ENCODE measurements around the gene LIN37. TPM values are rescaled to one million over a fixed set of nuclear protein-coding genes. Genes with fewer than 3 reads are reported as not detected.

The LIN37 gene
- total RNA-seq, 2 donors from 2014 or later, result 7.5 to 8.1 TPM

- DNase-seq (peak; percentile 97), ATAC-seq (peak; percentile 73 to 81)
- intact Hi-C loops (cut with DNase I), result loop anchor here in 1 of 2 donors (10.0 kb wide), 1 partner anchor 190 kb away; the partner anchor contains the start of gene LRFN3
These were observed 3.7 kb upstream of the LIN37 start for GRCh38 chr19:35744430-35745327.

- peak; percentile 83 to 85 for ATAC-seq
- DNase-seq, result peak; percentile 97
- intact Hi-C loops (cut with DNase I), result loop anchor here in 1 of 2 donors (10.0 kb wide), 1 partner anchor 189 kb away; the partner anchor contains the start of gene LRFN3
These were observed 2.9 kb upstream of the LIN37 start, which contains the start of the genes PSENEN and U2AF1L4 for GRCh38 chr19:35745328-35746086. Gene PSENEN (plus strand): TSS chr19:35745651. CDS start chr19:35745931, 280 bp downstream. Gene U2AF1L4 (minus strand): TSS chr19:35745418. CDS start chr19:35745391, 27 bp downstream.

GRCh38 chr19:35746087-35746462, 2.3 kb upstream of the LIN37 start:
- DNase-seq (no peak), ATAC-seq (no peak)
- intact Hi-C loops (cut with DNase I), result loop anchor here in 1 of 2 donors (10.0 kb wide), 1 partner anchor 189 kb away; the partner anchor contains the start of gene LRFN3

GRCh38 chr19:35746531-35746930, 1.8 kb upstream of the LIN37 start:
- intact Hi-C loops (cut with DNase I), result loop anchor here in 1 of 2 donors (10.0 kb wide), 1 partner anchor 188 kb away; the partner anchor contains the start of gene LRFN3
- ATAC-seq, result no peak
- DNase-seq, result no peak

- no peak for ATAC-seq
- no peak for DNase-seq
- intact Hi-C loops (cut with DNase I), result no loop called here
These were observed 1.8 kb downstream of the LIN37 start for GRCh38 chr19:35750167-35750566.

GRCh38 chr19:35751839-35752745, 3.7 kb downstream of the LIN37 start:
- ATAC-seq (no peak), DNase-seq (no peak)
- intact Hi-C loops (cut with DNase I), result no loop called here

GRCh38 chr19:35752746-35753350, 4.5 kb downstream of the LIN37 start:
- intact Hi-C loops (cut with DNase I), result no loop called here
- DNase-seq (no peak), ATAC-seq (no peak)

GRCh38 chr19:35753634-35754369, 5.4 kb downstream of the LIN37 start:
- intact Hi-C loops (cut with DNase I), result no loop called here

GRCh38 chr19:35754370-35755130, 6.2 kb downstream of the LIN37 start:
- DNase-seq (no peak), ATAC-seq (no peak)
- intact Hi-C loops (cut with DNase I), result no loop called here

More at GRCh38 chr19:35753634-35754369, 5.4 kb downstream of the LIN37 start:
- ATAC-seq (no peak), DNase-seq (no peak)

GRCh38 chr19:35755131-35755549, 6.8 kb downstream of the LIN37 start:
- intact Hi-C loops (cut with DNase I), result no loop called here
- peak in 1 of 2 donors; percentile 17 for ATAC-seq

GRCh38 chr19:35755550-35756376, 7.4 kb downstream of the LIN37 start:
- peak; percentile 33 to 55 for ATAC-seq
- DNase-seq, result peak; percentile 91
- intact Hi-C loops (cut with DNase I), result no loop called here

More at GRCh38 chr19:35755131-35755549, 6.8 kb downstream of the LIN37 start:
- no peak for DNase-seq

- peak; percentile 40 to 45 for ATAC-seq
- peak; percentile 84 for DNase-seq
- intact Hi-C loops (cut with DNase I), result no loop called here
These were observed 8.2 kb downstream of the LIN37 start, which contains the start of gene HSPB6 for GRCh38 chr19:35756377-35757230. Gene HSPB6 (minus strand): TSS chr19:35757029. CDS start chr19:35757008, 21 bp downstream.

- intact Hi-C loops (cut with DNase I), result no loop called here
These were observed 8.9 kb downstream of the LIN37 start for GRCh38 chr19:35757231-35757748.

More at GRCh38 chr19:35757231-35757748, 8.9 kb downstream of the LIN37 start:
- ATAC-seq (peak; percentile 60 to 71), DNase-seq (peak; percentile 91)

Data from left cardiac atrium (tissue), 4 donors.